ENCODE measurements around the gene F8A3.

- TF ChIP-seq, protein P1, sequence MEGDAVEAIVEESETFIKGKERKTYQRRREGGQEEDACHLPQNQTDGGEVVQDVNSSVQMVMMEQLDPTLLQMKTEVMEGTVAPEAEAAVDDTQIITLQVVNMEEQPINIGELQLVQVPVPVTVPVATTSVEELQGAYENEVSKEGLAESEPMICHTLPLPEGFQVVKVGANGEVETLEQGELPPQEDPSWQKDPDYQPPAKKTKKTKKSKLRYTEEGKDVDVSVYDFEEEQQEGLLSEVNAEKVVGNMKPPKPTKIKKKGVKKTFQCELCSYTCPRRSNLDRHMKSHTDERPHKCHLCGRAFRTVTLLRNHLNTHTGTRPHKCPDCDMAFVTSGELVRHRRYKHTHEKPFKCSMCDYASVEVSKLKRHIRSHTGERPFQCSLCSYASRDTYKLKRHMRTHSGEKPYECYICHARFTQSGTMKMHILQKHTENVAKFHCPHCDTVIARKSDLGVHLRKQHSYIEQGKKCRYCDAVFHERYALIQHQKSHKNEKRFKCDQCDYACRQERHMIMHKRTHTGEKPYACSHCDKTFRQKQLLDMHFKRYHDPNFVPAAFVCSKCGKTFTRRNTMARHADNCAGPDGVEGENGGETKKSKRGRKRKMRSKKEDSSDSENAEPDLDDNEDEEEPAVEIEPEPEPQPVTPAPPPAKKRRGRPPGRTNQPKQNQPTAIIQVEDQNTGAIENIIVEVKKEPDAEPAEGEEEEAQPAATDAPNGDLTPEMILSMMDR (IDR thresholded peaks at IDR 0.05): no peak
- TF ChIP-seq POLR2A (IDR thresholded peaks at IDR 0.05) (no peak), EP300 (IDR thresholded peaks at IDR 0.05) (no peak)
These were observed 23.3 kb downstream of the F8A3 start for GRCh38 chrX:155434906-155435743.

Data from tibial nerve (tissue), 4 donors.